Peyer's patch (tissue), 4 donors: Measurements from ENCODE around the gene CSPG4.

Experiments used
- POLR2A ChIP-seq, 2 donors: fragments of 450-650 bp; IDR thresholded peaks; one replicate each; pipeline ENCODE4 v1.5.1; 2017; ENCODE audit warnings: antibody characterized with exemption in 2 of 2, mild to moderate bottlenecking in 2 of 2, moderate library complexity in 2 of 2
- TF ChIP-seq, protein P1 (sequence below), 6 experiments: fragments of 450-650 bp in 4 of 6; fragments of 200-600 bp in 2 of 6; sonication (generic) in 1 of 6; IDR thresholded peaks; one replicate each; pipeline ENCODE4 v1.5.1; 2017 to 2019; ENCODE audit warnings: antibody characterized with exemption in 6 of 6, mild to moderate bottlenecking in 3 of 6, moderate library complexity in 1 of 6

DNA sequence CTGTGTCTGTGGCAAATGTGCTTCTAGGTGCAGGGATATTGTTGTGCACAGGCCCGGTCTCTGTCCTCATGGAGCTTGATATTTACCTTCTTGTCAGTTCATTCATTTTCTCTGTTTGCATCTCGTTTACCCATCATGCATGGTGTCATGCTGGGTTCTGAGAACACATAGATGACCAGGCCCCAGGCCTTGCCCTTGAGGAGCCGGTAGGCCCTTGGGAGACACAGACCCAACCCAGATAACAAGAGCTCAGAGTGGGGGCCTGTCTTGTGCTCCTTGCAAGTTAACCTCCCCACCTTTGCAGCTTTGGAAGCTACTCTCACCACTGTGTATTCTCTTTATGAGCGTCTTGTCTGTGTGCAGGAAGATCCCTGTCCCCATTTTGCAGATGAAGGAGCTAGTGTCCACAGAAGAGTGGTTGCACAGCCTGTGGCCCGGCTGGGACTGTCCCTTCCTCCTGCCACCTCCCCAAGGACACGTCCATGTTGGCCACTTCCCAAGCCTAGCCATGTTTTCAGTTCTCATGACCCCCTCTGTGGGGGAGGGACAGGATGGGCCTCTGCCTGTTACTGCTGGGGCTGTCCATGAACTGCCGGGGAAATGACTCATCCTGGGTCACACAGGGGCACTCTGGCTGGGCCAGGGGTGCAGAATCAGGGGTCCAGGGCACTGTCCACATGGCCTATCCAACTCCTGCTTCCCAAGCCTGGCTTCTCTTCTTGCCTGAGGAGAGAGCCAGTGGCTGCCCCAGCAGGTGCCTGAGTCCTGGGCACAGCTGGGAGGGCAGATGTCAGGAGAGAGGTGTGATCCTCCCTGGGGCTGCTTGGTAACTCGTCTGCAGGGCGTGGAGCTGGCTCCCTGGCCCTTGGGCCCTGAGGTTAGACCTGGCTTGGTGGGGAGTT is 61.5 kb downstream of the CSPG4 start:
- TF ChIP-seq, protein P1, sequence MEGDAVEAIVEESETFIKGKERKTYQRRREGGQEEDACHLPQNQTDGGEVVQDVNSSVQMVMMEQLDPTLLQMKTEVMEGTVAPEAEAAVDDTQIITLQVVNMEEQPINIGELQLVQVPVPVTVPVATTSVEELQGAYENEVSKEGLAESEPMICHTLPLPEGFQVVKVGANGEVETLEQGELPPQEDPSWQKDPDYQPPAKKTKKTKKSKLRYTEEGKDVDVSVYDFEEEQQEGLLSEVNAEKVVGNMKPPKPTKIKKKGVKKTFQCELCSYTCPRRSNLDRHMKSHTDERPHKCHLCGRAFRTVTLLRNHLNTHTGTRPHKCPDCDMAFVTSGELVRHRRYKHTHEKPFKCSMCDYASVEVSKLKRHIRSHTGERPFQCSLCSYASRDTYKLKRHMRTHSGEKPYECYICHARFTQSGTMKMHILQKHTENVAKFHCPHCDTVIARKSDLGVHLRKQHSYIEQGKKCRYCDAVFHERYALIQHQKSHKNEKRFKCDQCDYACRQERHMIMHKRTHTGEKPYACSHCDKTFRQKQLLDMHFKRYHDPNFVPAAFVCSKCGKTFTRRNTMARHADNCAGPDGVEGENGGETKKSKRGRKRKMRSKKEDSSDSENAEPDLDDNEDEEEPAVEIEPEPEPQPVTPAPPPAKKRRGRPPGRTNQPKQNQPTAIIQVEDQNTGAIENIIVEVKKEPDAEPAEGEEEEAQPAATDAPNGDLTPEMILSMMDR (IDR thresholded peaks at IDR 0.05) = no peak
- TF ChIP-seq POLR2A (IDR thresholded peaks at IDR 0.05) = no peak
